Activated CD4-positive, alpha-beta T cell treated with anti-CD3 and anti-CD28 coated beads for 4 hours (primary cell): ENCODE data around the gene ADK.
"Not testable (repeated sequence)": the region's sequence is repeated elsewhere in the genome, so short reads cannot be mapped to it uniquely, and the experiment has no call there.

Experiments used
- DNase-seq, 2 donors: peaks; one replicate each; pipeline ENCODE4 v3.0.0-alpha.2; 2020

ADK gene

DNA sequence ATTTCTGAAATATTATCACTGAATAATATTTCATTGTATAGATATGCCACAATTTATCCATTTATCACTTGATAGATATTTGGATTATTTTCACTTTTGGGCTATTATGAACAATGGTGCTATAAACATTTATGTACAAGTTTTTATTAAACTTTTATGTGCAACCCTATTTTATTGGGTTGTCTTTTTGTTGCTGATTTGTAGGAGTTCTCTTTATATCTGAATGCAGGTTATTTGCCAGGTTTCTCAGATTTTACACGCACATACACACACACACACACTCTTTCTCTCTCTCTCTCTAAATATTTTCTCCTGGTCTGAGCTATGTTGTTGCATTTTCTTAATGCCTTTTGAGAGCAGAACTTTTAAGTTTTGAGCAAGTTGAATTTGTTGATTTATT lies 36.2 kb downstream of the ADK start:
- DNase-seq = no peak

GRCh38 chr10:74188617-74189016 lies 37.6 kb downstream of the ADK start:
- not testable (repeated sequence) for DNase-seq

- DNase-seq = peak in 1 of 2 donors; percentile 13
These were observed 39.0 kb downstream of the ADK start for GRCh38 chr10:74189999-74190421.

GRCh38 chr10:74190494-74190893 lies 39.5 kb downstream of the ADK start:
- DNase-seq = no peak

DNA sequence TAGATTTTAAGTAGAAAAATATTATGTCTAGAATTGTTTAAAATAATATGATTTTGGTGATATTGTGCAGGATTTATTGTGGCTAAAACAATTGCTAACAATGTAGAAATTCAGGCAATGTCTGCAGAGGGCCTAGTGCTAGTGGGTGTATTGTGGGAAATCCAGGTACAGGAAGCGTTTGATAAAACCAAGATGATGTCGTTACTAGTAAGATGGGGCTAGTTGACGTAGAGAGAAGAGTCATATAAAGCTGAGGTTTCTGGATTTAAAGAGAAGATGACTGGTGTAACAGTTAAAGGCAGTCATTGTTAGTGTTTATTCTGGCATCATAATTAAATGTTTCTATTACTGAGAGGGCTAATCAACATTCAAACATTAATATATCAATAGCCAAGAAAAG lies 43.5 kb downstream of the ADK start:
- peak in 1 of 2 donors; percentile 7 for DNase-seq

DNA sequence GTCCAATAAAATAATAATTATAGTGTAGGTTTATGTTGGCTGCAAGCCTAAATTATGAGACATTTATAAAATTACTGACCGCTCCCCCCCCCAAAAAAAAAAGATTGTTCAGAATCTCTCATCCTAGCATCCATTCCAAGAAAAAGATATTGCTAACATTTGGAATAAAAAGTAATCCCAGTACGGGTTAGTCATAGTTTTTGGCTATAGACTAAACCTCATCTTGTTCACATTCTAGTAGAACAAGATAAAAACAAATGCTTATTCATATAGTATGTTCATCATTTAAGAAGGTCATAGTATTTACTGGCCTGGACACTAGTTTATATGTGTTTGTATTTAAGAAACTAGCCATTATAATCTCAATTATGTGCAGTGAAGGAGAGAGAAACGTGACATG lies 44.0 kb downstream of the ADK start:
- no peak for DNase-seq

DNA sequence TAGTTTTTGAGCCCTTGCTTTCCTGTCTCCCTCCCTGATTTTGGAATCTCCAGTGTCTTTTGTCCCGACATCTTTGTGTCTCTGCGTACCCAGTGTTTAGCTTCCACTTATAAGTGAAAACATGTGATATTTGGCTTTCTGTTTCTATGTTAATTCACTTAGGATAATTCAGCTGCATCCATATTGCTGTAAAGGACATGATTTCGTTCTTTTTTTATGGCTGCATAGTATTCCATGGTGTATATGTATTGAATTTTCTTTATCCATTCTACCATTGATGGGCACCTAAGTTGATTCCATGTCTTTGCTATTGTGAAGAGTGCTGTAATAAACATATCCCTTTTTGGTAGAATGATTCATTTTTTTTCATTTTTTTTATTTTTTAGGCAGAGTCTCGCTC lies 48.3 kb downstream of the ADK start:
- DNase-seq = no peak

GRCh38 chr10:74202356-74202755 lies 51.3 kb downstream of the ADK start:
- no peak for DNase-seq

- DNase-seq = no peak
These were observed 55.7 kb downstream of the ADK start for GRCh38 chr10:74206746-74207145.

- DNase-seq = no peak
These were observed 56.9 kb downstream of the ADK start for GRCh38 chr10:74207691-74208480.

DNA sequence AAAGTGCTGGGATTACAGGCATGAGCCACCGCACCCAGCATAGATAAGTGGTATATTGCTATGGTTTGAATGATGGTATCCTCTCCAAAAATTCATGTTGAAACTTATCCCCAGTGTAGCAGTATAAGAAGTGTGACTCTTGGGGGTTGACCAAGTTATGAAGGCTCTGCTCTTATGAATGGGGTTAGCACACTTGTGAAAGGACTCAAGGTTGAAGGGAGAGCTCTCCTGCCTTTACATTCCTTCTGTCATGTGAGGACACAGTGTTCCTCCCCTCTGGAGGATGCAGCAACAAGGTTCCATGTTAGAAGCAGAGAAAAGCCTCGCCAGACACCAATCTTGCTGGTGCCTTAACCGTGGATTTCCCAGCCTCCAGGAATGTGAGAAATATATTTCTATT lies 58.0 kb downstream of the ADK start:
- no peak for DNase-seq

GRCh38 chr10:74213019-74213418 lies 62.0 kb downstream of the ADK start:
- no peak for DNase-seq

DNA sequence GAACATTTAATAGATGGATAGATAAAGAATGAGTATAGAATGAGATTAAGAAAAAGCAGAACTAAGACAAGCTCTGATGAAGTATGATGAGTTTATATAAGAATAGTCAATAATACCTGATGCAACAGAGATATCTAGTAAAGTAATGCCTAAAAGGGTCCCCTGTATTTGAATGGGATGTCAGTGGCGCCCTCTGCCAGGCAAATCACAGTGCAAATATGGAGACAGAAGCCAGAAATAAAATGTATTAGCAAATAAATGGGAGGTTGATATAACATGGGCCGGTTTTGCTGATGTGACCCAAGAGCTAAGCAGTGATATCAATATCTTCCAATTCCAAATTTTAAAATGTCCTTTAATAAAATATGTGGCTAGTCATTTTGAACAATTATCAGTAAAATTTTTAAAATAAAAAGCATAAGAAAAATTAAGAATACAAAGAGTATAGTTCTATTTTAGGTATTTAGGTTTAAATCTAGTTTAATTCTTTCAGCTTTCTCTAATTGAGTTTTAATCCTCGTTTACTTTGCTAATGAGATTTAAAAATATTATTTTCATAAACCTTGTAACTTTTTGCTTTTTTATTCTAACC lies 62.6 kb downstream of the ADK start:
- DNase-seq = peak; percentile 44 to 54

GRCh38 chr10:74217110-74217509 lies 66.1 kb downstream of the ADK start:
- not testable (repeated sequence) for DNase-seq

DNA sequence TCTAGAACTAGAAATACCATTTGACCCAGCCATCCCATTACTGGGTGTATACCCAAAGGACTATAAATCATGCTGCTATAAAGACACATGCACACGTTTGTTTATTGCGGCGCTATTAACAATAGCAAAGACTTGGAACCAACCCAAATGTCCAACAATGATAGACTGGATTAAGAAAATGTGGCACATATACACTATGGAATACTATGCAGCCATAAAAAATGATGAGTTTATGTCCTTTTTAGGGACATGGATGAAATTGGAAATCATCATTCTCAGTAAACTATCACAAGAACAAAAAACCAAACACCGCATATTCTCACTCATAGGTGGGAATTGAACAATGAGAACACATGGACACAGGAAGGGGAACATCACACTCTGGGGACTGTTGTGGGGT lies 71.4 kb downstream of the ADK start:
- not testable (repeated sequence) for DNase-seq

DNA sequence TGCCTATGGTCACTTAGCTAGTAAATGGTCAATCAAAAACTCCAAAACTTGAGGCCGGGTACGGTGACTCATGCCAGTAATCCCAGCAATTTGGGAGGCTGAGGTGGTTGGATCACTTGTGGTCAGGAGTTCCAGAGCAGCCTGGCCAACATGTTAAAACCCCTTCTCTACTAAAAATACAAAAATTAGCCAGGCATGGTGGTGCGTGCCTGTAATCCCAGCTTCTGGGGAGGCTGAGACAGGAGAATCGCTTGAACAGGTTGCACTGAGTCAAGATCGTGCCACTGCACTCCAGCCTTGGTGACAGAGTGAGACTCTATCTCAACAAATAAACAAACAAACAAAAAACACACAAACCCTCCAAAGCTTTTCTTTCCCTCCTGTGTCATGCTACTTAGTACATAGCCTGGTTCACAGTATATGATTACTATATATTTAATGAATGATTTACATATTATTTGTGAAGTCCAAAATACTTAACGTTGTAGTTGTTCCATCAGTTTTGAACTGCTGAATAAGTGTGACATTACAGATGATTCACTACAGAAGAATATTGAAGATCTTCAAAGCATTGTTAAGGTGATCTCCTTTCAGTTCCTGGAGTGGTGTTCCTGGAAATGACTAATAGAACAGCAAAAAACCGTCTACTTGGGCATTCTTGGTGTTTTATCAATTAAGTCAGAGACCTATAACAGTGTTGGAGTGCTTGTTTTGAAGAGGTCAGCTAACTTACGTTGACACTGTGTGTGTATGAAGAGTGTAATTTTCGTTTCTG lies 72.9 kb downstream of the ADK start:
- no peak for DNase-seq

DNA sequence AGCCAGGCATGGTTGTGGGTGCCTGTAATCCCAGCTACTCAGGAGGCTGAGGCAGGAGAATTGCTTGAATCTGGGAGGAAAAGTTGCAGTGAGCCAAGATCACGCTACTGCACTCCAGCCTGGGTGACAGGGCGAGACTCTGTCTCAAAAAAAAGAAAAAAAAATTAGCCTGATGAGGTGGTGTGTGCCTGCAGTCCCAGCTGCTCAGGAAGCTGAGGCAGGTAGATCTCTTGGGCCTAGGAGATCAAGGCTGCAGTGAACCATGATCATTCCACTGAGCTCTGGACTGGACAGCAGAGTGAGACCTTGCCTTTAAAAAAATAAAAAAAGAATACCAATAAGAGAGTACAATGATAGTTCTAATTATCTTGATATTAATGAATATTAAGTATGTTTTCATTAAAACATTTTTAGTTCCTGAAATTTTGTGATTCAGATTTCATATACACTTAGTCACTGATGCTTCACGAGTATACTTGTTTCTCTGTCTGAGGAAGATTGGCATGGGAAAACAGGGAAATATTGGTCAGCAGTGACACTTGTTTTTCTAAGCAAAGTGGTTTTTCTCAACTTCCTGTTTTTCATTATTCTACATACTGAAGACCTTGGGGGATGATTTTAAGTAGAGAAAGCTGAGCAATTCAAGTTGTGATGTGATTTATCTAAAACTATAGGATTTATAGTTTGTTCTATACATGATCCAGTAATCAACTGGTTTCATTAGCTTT lies 76.8 kb downstream of the ADK start:
- DNase-seq = no peak

DNA sequence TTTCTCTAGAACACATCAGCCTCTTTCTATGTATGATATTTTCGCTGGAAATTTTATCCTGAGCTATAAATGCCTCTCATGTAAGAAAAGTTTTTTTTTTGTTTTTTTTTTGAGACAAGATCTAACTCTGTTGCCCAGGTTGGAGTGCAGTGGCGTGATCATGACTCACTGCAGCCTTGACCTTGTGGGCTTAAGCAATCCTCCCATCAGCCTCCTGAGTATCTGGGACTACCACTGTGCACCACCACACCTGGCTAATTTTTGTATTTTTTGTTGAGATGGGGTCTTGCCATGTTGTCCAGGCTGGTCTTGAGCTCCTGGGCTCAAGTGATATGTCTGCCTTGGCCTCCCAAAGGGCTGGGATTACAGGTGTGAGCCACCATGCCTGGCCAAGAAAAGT lies 80.4 kb downstream of the ADK start:
- no peak for DNase-seq

DNA sequence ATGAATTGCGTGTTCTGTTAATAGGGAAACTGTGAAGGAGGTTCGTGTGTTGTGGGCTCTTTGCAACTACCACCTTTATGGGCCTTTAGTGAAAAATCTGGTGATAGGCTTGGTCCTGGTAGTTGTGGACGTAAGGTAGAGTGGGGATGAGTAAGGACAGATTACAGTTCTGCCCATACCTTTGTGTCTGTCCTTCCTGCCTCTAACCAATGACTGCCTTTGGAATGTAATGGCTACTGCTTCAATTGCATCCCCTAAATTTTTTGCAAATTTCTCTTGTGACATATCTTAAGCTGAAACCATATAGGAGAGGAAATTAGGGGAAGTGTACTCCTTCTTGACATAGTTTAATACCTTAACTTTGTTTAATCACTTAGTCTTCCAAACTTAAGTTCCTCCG lies 82.3 kb downstream of the ADK start:
- DNase-seq = no peak

- DNase-seq = no peak
These were observed 83.5 kb downstream of the ADK start for GRCh38 chr10:74234569-74234968.

DNA sequence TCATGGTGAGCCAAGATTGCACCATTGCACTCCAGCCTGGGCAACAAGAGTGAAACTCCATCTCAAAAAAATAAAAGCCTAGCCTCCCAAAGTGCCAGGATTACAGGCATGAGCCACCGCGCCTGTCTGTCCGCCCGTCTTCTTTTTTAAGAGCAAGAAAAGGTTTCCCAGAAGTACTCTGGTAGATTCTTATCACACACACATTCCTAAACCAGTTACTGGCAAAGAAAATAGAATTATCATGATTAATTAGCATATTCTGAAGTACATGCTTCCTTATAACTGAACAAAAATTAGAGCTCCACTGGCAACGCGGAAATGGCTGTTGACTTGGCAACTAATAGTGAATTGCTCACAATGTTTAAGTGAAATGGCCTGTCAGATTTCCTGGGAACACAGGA lies 87.0 kb downstream of the ADK start:
- DNase-seq = no peak

DNA sequence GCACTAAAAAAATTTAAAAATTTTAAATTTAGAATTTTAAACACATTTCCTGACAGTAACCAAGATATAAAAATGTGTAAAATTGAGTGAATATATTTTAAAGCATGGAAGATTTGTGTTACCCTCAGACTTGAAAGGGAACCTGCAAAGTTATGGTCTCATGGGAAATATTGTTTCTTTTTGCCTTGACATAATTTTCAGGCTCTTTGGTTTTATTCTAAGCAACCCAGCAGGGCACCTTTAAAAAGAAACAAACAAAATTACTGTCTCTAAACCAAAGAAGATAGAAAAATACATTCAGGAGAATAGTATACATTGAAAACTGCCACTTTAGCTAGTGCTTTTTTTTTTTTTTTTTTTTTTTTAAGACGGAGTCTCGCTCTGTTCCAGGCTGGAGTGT lies 87.5 kb downstream of the ADK start:
- DNase-seq = no peak

DNA sequence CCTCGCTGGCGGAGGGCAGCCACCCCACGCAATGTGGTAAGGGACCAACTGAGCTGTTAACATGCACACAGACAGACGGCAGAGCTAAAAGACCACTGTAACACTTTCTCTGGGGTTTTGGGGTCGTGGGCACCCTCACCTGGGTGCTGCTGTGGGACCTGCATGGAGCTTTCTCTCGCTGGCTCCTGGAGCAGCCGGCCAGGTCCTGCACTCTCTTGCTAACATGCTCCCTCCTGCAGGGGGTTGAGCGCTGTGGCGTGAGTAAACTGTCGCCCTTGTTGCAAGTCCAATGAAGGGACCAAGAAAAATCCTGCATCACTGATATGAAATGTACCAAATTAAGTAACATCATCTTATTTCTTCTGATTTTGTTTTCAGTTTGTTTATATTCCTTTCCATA lies 92.0 kb downstream of the ADK start:
- DNase-seq = no peak
